ENCODE data around the gene TAF9.

- no peak for TF ChIP-seq ZNF274 (IDR thresholded peaks at IDR 0.05; ENCODE audit: low read depth, low read length)
- TF ChIP-seq YY1 (IDR thresholded peaks at IDR 0.05; ENCODE audit: insufficient read depth, insufficient read length): no peak
- no peak for TF ChIP-seq SUZ12 (IDR thresholded peaks at IDR 0.05; ENCODE audit: extremely low read depth, insufficient read depth, insufficient read length)
These were observed 9.1 kb upstream of the TAF9 start for GRCh38 chr5:69378376-69378775.

Measured in NT2/D1 (cell line).